Measurements from ENCODE around the gene EMP2.

The EMP2 gene

GRCh38 chr16:10610499-10611184, 30.2 kb upstream of the EMP2 start:
- DNase-seq (ENCODE audit: low read depth in 2 of 2): no peak

- no peak for DNase-seq (ENCODE audit: low read depth in 2 of 2)
Measured at GRCh38 chr16:10609402-10609774, 29.0 kb upstream of the EMP2 start.

DNA sequence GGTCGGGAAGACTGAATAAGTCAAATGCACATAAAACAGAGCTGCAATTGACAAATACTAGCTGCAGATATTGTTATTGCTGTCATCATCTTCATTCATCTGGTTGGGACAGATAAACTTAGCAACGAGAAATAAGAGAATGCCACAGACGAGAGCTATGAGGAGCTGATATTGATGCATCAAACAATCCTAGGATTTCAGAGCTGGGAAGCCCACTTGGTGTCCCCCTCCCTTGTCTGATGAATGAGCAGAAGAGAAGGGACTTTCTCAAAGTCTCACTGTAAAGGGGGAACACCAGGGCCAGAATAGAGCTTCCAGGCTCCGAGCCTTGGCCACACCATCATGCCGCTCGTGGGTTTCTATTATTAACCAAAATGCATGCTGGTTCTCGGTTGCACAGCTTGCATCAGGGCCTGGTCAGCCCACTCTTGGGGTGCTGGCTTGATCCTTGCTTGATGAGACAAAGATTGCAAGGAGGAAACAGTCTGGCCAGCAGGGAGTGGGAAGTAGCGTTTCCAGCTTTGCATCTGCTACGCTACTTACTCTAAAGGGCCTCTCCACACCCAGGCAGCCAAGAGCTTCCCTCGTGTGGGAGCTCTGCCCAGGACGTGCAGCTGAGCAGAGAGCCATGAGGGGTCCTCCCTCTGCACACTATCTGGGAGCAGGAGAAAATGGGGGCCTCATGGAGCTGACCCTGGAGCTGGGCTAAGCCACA, 28.4 kb upstream of the EMP2 start:
- DNase-seq (ENCODE audit: low read depth in 2 of 2): no peak

DNA sequence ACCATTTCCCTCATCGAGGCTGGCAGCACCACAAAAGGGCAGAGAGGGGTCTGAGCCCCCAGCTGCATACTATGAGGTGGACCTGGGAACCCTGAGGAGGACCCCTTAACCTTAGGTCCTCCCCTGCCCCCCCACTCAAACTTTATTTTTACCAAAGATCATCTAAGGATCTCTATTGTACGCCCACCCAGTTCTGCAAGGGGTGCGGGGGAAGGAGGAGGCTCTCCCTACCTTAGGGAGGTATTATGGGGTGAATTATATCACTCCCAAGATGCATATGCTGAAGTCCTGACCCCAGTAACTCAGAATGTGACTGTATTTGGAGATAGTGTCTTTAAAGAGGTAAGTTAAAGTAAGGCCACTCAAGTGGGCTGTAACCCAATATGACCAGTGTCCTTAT, 26.8 kb upstream of the EMP2 start:
- no peak for DNase-seq (ENCODE audit: low read depth in 2 of 2)

- no peak for DNase-seq (ENCODE audit: low read depth in 2 of 2)
Measured at GRCh38 chr16:10606607-10607006, 26.2 kb upstream of the EMP2 start.

DNA sequence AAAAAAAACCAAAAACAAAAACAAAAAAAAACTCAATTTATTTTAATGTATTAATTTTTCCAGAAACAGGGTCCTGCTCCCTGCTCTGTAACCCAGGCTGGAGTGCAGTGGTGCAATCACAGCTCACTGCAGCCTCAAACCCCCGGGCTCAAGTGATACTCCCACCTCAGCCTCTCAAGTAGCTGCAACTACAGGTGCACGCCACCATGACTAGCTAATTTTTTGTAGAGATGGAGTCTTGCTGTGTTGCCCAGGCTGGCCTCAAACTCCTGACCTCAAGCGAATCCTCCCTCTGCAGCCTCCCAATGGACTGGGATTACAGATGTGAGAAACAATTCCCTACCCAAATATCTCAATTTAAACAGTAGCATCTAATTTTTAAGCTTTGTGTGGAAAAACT, 25.2 kb upstream of the EMP2 start:
- no peak for DNase-seq (ENCODE audit: low read depth in 2 of 2)

DNA sequence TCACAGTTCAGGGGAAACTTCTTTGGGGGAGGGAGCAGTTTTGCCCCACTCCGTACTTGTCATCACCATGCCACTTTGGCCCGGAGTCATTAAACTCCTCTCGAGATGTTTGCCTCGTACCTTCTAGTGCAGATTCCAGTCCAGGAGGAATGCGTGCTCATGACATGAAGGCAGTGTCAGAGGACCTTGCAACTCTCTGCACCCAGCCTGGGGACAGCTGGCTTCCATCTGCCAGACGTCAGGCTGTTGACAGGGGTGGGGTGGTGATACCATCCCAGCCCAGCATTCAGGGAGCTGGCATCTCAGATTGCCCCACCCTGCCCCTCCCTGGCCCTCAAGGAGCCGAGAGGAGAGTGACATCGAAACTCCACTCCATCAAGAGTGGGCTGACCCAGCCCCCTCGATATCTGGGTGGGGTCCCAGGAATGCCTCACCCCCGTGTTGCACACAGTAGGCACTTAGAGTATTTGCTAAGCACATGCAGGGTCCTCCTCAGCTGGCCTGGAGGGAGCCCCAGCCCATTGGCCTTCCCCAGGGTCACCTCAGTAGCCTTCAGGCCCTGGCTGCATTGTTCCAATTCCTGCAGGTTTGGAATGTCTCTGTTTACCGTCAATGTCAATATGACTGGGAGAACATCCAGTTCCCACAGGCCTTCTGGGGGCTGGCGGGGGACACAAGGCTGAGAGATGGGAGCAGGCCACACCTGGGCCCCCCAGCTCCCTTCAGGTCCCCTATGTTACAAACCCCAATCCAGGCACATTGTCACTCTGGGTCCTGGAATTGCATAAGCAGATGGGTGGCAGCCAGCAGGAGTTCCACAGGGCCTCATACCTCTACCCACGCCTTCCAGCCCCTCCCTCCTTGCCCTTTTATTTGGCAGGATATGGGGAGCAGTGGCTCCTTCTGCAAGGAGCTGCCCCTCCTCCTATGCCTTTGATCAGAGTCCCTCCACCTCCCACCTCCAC, 21.3 kb upstream of the EMP2 start:
- DNase-seq (ENCODE audit: low read depth in 2 of 2): no peak

DNA sequence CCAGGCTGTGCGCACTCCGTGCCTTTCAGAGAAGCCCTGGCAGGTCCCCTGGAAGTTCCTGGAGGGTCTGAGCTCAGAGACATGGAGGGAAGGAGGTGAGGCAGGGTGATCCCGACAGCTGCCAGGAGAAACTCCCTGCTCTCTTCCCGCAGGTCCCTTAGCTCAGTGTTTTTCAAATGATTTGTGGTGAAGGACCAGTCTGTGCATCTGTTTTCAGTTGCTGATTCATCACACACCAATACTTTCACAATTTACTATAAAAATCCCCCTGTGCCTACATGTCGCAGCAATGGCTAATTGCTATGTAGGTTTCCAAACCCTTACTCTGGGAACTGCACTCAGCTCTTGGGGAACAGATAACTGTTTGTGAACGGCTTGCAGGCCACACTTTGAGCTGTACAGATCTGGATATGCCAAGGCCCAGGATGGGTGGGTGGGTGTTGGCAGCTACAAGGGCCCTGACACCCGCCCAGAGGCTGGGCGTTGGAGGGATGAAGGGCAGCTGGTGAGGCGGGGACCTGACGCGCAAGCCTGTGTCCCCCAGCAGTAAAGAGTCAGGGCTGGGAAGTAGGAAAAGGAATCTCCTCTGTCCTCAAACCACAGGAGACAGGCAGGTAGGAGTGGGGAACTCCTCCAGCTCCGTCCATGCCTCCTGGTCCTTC, 20.5 kb upstream of the EMP2 start:
- no peak for DNase-seq (ENCODE audit: low read depth in 2 of 2)

DNA sequence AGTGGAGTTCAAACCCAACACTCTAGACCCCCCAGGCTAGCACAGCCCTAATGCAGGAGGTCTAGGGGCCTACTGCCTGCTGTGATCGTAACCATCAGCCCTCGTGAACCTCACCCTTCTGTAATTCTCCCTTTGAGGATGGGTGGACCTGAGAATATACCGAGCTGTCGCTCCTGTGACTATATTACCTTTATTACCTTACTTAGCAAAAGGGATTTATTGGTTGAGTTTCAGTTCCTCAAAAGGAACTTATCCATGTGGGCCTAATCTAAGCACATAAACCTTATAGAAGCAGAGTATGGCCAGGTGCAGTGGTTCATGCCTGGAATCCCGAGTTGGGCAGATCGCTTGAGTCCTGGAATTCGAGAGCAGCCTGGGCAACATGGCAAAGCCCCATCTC, 19.2 kb upstream of the EMP2 start:
- no peak for DNase-seq (ENCODE audit: low read depth in 2 of 2)

GRCh38 chr16:10598157-10598556, 17.8 kb upstream of the EMP2 start:
- DNase-seq (ENCODE audit: low read depth in 2 of 2): no peak

GRCh38 chr16:10597187-10597601, 16.8 kb upstream of the EMP2 start:
- DNase-seq (ENCODE audit: low read depth in 2 of 2): no peak

DNA sequence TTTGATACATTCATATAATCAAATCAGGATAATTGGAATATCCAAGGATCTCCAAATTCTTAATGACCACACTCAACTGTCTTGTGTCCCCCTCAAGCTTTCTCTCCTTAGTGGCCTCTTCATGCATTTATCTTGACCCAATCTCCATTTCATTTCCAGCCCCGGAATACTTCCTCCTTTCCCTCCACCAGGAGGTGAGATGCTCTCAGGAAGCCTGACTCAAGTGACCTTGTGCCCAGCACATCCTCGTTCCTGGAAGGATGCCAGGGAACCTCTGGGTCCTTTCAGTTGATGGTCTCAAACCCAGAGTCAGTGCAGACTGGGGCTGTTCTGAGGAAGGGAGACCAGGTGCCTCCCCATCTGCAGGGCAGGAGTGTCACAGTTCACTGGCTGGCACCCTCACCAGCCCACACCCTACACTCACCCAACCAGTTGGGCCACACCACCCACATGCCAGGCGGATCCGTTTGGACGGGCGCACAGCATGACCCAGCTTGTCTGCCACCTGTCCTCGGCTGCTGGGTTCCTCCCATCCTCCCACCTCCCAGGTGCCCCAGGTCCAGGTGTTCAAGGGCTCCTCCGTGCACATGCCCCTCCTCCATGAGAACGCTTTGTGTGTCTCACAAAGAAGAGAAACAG, 14.0 kb upstream of the EMP2 start:
- DNase-seq (ENCODE audit: low read depth in 2 of 2): no peak

DNA sequence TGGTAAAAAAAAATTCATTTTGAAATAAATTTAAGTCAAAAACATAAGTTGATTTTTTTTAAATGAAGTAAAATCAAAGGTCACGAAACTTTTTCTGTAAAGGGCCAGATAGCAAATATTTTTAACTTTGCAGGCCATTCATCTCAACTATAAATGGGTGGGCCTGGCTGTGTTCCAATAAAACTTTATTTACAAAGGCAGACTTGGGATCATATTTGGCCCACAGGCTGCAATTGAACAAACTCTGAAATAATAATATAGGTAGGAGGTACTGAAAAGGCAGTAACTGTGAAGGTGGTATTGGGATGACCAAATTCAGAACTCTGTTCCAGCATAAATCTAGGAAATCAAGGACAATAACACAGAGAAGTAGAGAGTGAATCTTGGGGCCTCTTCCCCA, 12.2 kb upstream of the EMP2 start:
- DNase-seq (ENCODE audit: low read depth in 2 of 2): no peak

DNA sequence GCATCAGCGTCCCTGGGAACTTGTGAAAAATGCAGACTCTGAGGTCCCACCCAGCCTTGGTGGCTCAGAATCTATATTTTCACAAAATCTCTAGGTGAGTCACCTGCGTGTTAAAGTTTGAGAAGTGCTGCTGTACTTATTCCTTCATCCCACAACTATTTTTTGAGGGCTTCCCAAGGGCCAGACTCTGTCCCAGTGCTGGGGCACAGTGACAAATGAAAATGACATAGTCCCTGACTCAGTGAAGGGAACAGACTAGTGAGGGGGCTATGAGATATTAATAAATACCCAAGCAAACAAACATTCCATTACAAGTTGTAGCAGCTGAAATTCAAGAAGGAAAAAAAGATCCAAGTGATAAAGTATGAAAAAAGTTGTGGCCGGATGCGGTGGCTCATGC, 9.9 kb upstream of the EMP2 start:
- DNase-seq (ENCODE audit: low read depth in 2 of 2): no peak

GRCh38 chr16:10589109-10589508, 8.7 kb upstream of the EMP2 start:
- no peak for DNase-seq (ENCODE audit: low read depth in 2 of 2)

- DNase-seq (ENCODE audit: low read depth in 2 of 2): no peak
Measured at GRCh38 chr16:10587622-10588021, 7.2 kb upstream of the EMP2 start.

- no peak for DNase-seq (ENCODE audit: low read depth in 2 of 2)
Measured at GRCh38 chr16:10584981-10585438, 4.6 kb upstream of the EMP2 start.

DNA sequence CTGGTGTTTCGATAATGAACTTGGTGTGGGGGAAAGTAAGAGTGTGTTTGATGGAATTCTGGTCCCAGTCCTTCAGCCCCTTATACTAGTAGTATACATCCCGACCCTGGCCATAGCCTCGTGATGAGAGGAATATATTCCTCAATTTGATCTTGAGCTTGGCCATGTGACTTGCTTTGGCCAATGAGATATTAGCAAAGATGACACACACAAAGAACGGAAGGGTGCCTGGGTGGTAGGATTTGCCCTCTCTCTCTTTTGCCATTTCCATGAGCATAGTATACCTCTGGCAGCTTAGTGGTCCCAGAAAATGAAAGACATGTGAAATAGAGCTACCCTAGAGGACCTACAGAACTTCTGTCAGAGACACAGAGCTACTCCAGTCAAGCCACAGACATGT, 2.9 kb upstream of the EMP2 start:
- no peak for DNase-seq (ENCODE audit: low read depth in 2 of 2)

DNA sequence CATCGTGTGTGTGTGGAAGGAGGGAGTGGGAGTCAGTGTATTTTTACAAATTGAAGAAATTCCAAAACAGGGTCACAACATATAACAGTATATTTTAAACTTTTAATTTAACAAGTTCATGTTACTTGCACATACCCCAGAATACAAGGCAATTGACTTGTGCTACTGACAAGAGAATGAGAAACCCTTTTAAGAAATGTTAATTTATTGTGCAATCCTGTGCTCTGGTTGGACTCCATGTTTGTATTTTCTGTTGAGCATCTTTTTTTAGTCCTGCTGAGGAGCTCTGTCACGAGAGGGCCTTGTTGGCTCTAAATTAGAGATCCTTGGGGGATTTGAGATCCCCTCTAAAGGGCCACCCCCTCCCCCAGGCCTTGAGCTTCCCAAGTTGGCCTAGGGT, 1.1 kb upstream of the EMP2 start:
- DNase-seq (ENCODE audit: low read depth in 2 of 2): no peak

DNA sequence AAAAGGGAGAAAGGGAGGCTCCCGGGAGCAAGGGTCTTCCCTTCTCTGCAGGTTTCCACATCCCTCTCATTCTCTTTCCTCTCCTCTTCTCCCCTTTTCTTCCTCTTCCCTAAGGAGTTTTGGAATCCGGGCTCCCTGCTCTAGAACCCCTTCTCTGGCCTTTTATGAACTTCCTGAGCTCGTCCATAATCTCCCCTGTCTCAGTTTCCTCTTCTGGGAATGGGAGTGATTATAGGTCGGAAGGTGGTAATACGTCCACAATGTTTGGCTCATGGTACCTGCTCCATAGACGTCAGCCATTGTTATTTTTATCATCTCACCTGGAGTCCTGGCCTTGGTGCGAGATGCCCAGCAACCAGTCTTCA, 467 bp upstream of the EMP2 start:
- DNase-seq (ENCODE audit: low read depth in 2 of 2): no peak

DNA sequence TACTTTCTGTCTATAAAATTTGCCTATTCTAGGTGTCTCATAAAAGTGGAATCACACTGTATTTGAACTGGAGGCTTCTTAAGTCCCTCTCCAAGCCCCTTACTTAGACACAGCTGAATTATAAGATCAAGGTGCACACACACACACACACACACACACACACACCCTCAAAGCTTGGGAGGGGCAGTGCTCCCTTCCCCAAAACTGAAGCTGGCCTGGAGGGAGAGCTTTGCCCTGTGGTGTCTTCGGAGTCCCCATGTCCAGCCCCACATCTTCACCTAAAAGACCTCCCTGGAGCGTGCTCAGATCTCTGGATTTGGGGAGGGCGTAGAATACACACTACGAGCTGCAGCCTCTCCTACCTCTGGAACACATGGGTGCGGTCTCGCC, 828 bp downstream of the EMP2 start:
- DNase-seq (ENCODE audit: low read depth in 2 of 2): no peak
